Fibroblast of lung (primary cell): ENCODE results near the gene SEC14L6.

ENCODE experiments used
- CTCF ChIP-seq, 2 donors: IDR thresholded peaks in 1 of 2; conservative IDR thresholded peaks in 1 of 2; 1 replicate in 1 of 2; 2 replicates in 1 of 2; pipeline ENCODE4 v1.5.1; 2011 to 2012; ENCODE audit warnings: low read length in 2 of 2, control low read depth in 1 of 2, inconsistent platforms in 1 of 2, low read depth in 1 of 2, mild to moderate bottlenecking in 1 of 2
- EZH2 ChIP-seq: IDR thresholded peaks from 2 replicates; pipeline ENCODE4 v1.5.1; 2012; ENCODE audit warnings: low read length, control low read depth, mild to moderate bottlenecking; ENCODE audit errors: missing control alignments

- no peak for TF ChIP-seq CTCF (conservative IDR thresholded peaks at IDR 0.05 in 1 of 2, IDR thresholded peaks at IDR 0.05 in 1 of 2; ENCODE audit: low read depth in 1 of 2, low read length in 2 of 2)
- TF ChIP-seq EZH2, result no peak
These were observed 66.6 kb downstream of the SEC14L6 start for GRCh38 chr22:30479981-30480380.
